Heart right ventricle (tissue), 16 donors: ENCODE measurements around the gene ZBTB25. TPM values are rescaled to one million over a fixed set of nuclear protein-coding genes. Genes with fewer than 3 reads are reported as not detected.

Experiments used
- ATAC-seq, 8 donors: fragments of 200-7000 bp; cut with Tn5 transposase; one replicate each; pipeline ENCODE4 v1.9.1; 2020; ENCODE audit warnings: mild to moderate bottlenecking in 8 of 8, moderate library complexity in 8 of 8, moderate number of reproducible peaks in 1 of 8
- DNase-seq, 2 donors: peaks; one replicate each; pipeline ENCODE4 v3.0.0-alpha.2; 2020
- H3K27ac ChIP-seq, 10 donors: fragments of 200-600 bp; sonication (generic) in 2 of 10; one replicate each; pipeline versions ENCODE4 v1.5.0 to v1.8.0; 2020 to 2022; ENCODE audit warnings: mild to moderate bottlenecking in 3 of 10
- H3K27me3 ChIP-seq, 7 donors: fragments of 200-600 bp; one replicate each; pipeline ENCODE4 v1.8.0; 2021 to 2022; ENCODE audit warnings: mild to moderate bottlenecking in 2 of 7
- H3K36me3 ChIP-seq, 9 donors: fragments of 200-600 bp; sonication (generic) in 1 of 9; one replicate each; pipeline versions ENCODE4 v1.5.0 to v1.8.0; 2020 to 2022; ENCODE audit warnings: mild to moderate bottlenecking in 2 of 9
- H3K4me1 ChIP-seq, 9 donors: fragments of 200-600 bp; sonication (generic) in 1 of 9; one replicate each; pipeline versions ENCODE4 v1.5.0 to v1.8.0; 2020 to 2022; ENCODE audit warnings: mild to moderate bottlenecking in 4 of 9
- H3K4me3 ChIP-seq, 10 donors: fragments of 200-600 bp; sonication (generic) in 2 of 10; one replicate each; pipeline versions ENCODE4 v1.5.0 to v1.8.0; 2020 to 2022; ENCODE audit warnings: mild to moderate bottlenecking in 7 of 10, moderate library complexity in 2 of 10
- H3K9me3 ChIP-seq, 11 donors: fragments of 200-600 bp in 10 of 11; sonication (generic) in 2 of 11; one replicate each; pipeline versions ENCODE4 v1.5.0 to v1.8.0; 2013 to 2022; ENCODE audit warnings: mild to moderate bottlenecking in 2 of 11, control low read depth in 1 of 11, moderate library complexity in 1 of 11
- WGBS, 2 donors: extraction: QIAGEN DNeasy Blood & Tissue Kit; methylation state at CpG; one replicate each; pipeline ENCODE4 v1.1.7; 2013; ENCODE audit warnings: inconsistent platforms in 1 of 2; 5-methylcytosine and 5-hydroxymethylcytosine counted together
- intact Hi-C, 10 donors: fragments of 100-400 bp; cut with DNase I; formaldehyde crosslinking; loops; one replicate each; pipeline versions ENCODE4 v1.11.1 to v1.14.2; 2022
- long read RNA-seq, 3 donors: library from polyadenylated mRNA; unstranded; transcript quantifications; one replicate each; pipeline ENCODE4 v2.0.0, GENCODE V29; 2020 to 2021
- polyA plus RNA-seq, 2 donors: library from polyadenylated mRNA; stranded (reverse); fragments of 200-250 nt; gene quantifications; one replicate each; pipeline ENCODE4 v1.2.3, GENCODE V29; 2013
- total RNA-seq, 10 donors: library from RNA; stranded (reverse); fragmentation: NEBNext Ultra II Directional in 3 of 10; extraction: Animal tissue kit (Norgen Biotek cat#: 25700) in 3 of 10; gene quantifications; one replicate each; pipeline versions ENCODE4 v1.2.1 to v1.2.4, GENCODE V29; 2021 to 2023
- TF ChIP-seq, protein P1 (sequence below), 9 donors: fragments of 200-600 bp; sonication (generic) in 2 of 9; IDR thresholded peaks; one replicate each; pipeline versions ENCODE4 v1.5.0 to v1.8.0; 2021 to 2022; ENCODE audit warnings: antibody characterized with exemption in 9 of 9, mild to moderate bottlenecking in 5 of 9, moderate library complexity in 1 of 9
- donor health status: Arrhythmogenic right ventricular cardiomyopathy.
- donor health status: ischemic (EF 13 %, LVEDD 7.1; RV severe dilation, severe dysfunction).
- donor health status: healthy with polysubstance abuse.
- donor health status: DM: no; HTN: yes; CAD: no.
- donor health status: DM: no; HTN: no; CAD: no.
- donor health status: ischemic (EF 25% LVEDD 6.9; RV normal size, moderate dysfunction).
- donor health status: ischemic (EF 25% LVEDD 5.7; RV mildly dilated, moderate dysfunction).
- donor health status: healthy.
- donor health status: DM: yes; HTN: yes; CAD: no.
- donor health status: Ischemic cardiomyopathy.
- donor health status: ischemic (EF 35%, LVEDD 5.7; RV mildly dilated, moderate dysfunction).
- donor health status: nonischemic (EF 11% LVEDD 7.7; RV severe dilation, severe dysfunction).
- donor health status: DM: yes; HTN: yes; CAD: no.
- donor health status: PGD.
- donor health status: ischemic (EF 29% LVEDD 5.4; RV normal size, mild dysfunction).
- donor health status: nonischemic (EF 23%, LVEDD 6.1; RV moderate dilation, normal function).

Gene ZBTB25
- 10 to 100 TPM; 17.4 to 24.7 (median 21.2) TPM for total RNA-seq
- polyA plus RNA-seq = 10 to 100 TPM in 1 of 2 donors, 1 to 10 TPM in 1; 3.0 to 13.5 TPM
- long read RNA-seq, donor 1, full-length matches to known transcripts = 3 of 14 reads
- long read RNA-seq, donor 1, partial matches to known transcripts = 0 of 14 reads
- long read RNA-seq, donor 1, other reads (novel, unspliced or antisense) = 11 of 14 reads
- long read RNA-seq, donor 2, partial matches to known transcripts = 0 of 13 reads
- long read RNA-seq, donor 2, other reads (novel, unspliced or antisense) = 13 of 13 reads
- long read RNA-seq, donor 3, full-length matches to known transcripts = 2 of 16 reads
- long read RNA-seq, donor 3, partial matches to known transcripts = 1 of 16 reads
- long read RNA-seq, donor 3, other reads (novel, unspliced or antisense) = 13 of 16 reads

- intact Hi-C loops = loop anchor here in 1 of 10 donors (10.0 kb wide), 1 partner anchor 159 kb away; no protein-coding TSS in a partner anchor
- TF ChIP-seq, protein P1, sequence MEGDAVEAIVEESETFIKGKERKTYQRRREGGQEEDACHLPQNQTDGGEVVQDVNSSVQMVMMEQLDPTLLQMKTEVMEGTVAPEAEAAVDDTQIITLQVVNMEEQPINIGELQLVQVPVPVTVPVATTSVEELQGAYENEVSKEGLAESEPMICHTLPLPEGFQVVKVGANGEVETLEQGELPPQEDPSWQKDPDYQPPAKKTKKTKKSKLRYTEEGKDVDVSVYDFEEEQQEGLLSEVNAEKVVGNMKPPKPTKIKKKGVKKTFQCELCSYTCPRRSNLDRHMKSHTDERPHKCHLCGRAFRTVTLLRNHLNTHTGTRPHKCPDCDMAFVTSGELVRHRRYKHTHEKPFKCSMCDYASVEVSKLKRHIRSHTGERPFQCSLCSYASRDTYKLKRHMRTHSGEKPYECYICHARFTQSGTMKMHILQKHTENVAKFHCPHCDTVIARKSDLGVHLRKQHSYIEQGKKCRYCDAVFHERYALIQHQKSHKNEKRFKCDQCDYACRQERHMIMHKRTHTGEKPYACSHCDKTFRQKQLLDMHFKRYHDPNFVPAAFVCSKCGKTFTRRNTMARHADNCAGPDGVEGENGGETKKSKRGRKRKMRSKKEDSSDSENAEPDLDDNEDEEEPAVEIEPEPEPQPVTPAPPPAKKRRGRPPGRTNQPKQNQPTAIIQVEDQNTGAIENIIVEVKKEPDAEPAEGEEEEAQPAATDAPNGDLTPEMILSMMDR (IDR thresholded peaks at IDR 0.05) = no peak
- peak; percentile 78 to 93 (median 84) for ATAC-seq
- DNase-seq = peak; percentile 83 to 91
- Histone ChIP-seq H3K36me3 (no peaks in the 10 kb centered on the region), H3K4me3 (peak within 1 kb of the TSS; percentile 66 to 97 (median 79)), H3K27me3 (no peaks in the 10 kb centered on the region), H3K27ac (peak within 1 kb of the TSS; percentile 97 to 100 (median 99)), H3K4me1 (peaks cover 10 to 74% (median 65%) of the 10 kb centered on the region in 9 donors), H3K9me3 (no peaks in the 10 kb centered on the region)
- 0% methylated on average over 85 to 87 of the region's 87 CpGs for WGBS, 2 donors
Observed at GRCh38 chr14:64503434-64504309, at the start of gene ZBTB25. ZBTB25 (minus strand) TSS chr14:64503838; CDS start chr14:64490533, 13,305 bp downstream.

DNA sequence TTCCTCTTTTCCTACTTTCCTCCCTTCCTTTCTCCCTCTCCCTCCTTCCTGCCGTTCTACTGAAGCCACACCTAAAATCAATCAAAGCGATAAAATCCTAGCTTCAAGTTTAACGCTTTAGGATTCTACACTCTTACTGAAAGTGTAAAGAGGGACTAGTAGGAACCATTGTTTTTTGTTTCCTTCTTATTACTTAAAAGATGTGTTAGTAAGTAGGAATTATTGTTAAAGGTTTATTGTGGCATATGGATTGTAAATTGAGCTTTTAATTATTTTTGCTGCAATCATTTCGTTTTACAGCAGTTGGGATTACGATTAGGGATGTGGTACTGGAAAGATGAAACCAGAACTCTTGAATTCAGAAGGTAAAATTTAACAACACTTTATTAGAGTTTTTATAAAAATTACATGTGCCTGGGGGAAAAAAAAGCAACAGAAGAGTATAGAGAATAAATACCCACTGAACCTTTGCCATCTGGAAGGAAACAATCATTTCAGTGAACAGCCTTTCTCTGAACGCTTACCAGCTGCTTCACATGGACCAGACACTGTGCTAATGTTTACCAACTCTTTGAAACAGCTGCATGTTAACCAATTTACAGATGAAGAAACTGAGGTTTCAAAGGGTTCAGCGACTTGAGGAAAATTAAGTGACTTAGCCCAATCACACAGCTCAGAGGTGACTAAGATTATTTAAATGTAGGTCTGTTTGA, 47.1 kb upstream of the ZBTB25 start:
- H3K4me3 ChIP-seq = peak overlapping the region in 1 of 10 donors; percentile 51
- H3K27ac ChIP-seq = no peak overlapping the region

GRCh38 chr14:64549791-64550620, 46.4 kb upstream of the ZBTB25 start, which contains the start of gene PPP1R36:
PPP1R36 (plus strand) TSS chr14:64549961; CDS start chr14:64549998, 37 bp downstream.
- peaks cover 0 to 15% (median 13%) of the 10 kb centered on the region in 9 donors for H3K4me1 ChIP-seq
- ATAC-seq (peak; percentile 75 to 96 (median 92)), DNase-seq (peak in 1 of 2 donors; percentile 61)
- H3K9me3 ChIP-seq = no peaks in the 10 kb centered on the region
- H3K27me3 ChIP-seq = peaks cover 0 to 38% (median 6%) of the 10 kb centered on the region in 7 donors
- peak within 1 kb of the TSS in 1 of 10 donors; percentile 19 for H3K27ac ChIP-seq
- H3K4me3 ChIP-seq = peak within 1 kb of the TSS in 9 of 10 donors; percentile 15 to 60 (median 50)
- 8 to 9% methylated on average over 54 of the region's 54 CpGs for WGBS, 2 donors
- TF ChIP-seq, protein P1 (IDR thresholded peaks at IDR 0.05) = no peak
- intact Hi-C loops = loop anchor here in 3 of 10 donors (10.0 kb wide), 2 partner anchors 85 to 225 kb away; no protein-coding TSS in a partner anchor
- H3K36me3 ChIP-seq = no peaks in the 10 kb centered on the region

More for the DNA sequence above, 47.1 kb upstream of the ZBTB25 start:
- H3K27me3 ChIP-seq = peaks cover 0 to 38% (median 6%) of the 10 kb centered on the region in 7 donors
- DNase-seq = no peak
- intact Hi-C loops = no loop called here
- WGBS, 2 donors = 67 to 68% methylated on average over 7 of the region's 7 CpGs
- no peak for ATAC-seq
- peaks cover 0 to 15% (median 13%) of the 10 kb centered on the region in 9 donors for H3K4me1 ChIP-seq
- H3K9me3 ChIP-seq = no peaks in the 10 kb centered on the region
- TF ChIP-seq, protein P1 (IDR thresholded peaks at IDR 0.05) = no peak
- H3K36me3 ChIP-seq = no peaks in the 10 kb centered on the region
